Measurements from ENCODE around the gene MYRIP. TPM values are rescaled to one million over a fixed set of nuclear protein-coding genes. Genes with fewer than 3 reads are reported as not detected.

Gene MYRIP
- total and polyA plus RNA-seq, 5 donors from 2014 or later = not detected

- no peaks in the 10 kb centered on the region for H3K27me3 ChIP-seq (ENCODE audit: control insufficient read depth, insufficient read depth, low read length)
- H3K9me3 Mint-ChIP-seq = peaks cover 0 to 3% (median 0%) of the 10 kb centered on the region in 7 donors
- DNase-seq (no peak), ATAC-seq (ENCODE audit: low read depth in 2 of 2) (no peak)
- no peak overlapping the region for H3K4me3 ChIP-seq (ENCODE audit: low read depth, low read length)
- H3K4me3 Mint-ChIP-seq = peak overlapping the region in 1 of 4 donors; percentile 52
- H3K27ac ChIP-seq (ENCODE audit: insufficient read depth, low read length, poor library complexity, severe bottlenecking) = no peak overlapping the region
- H3K27me3 Mint-ChIP-seq = no peaks in the 10 kb centered on the region
- H3K36me3 Mint-ChIP-seq = no peaks in the 10 kb centered on the region
- no peaks in the 10 kb centered on the region for H3K4me1 ChIP-seq (ENCODE audit: control insufficient read depth, insufficient read depth, low read length, poor library complexity, severe bottlenecking)
- no peak overlapping the region for H3K27ac Mint-ChIP-seq
- no peaks in the 10 kb centered on the region for H3K36me3 ChIP-seq (ENCODE audit: control insufficient read depth, insufficient read depth, low read length)
- H3K4me1 Mint-ChIP-seq = no peaks in the 10 kb centered on the region
- H3K9me3 ChIP-seq (ENCODE audit: control insufficient read depth in 2 of 2, low read length in 2 of 2) = no peaks in the 10 kb centered on the region
Measured at GRCh38 chr3:40088527-40089170, 279.2 kb downstream of the MYRIP start.

GRCh38 chr3:40096661-40097111, 287.3 kb downstream of the MYRIP start:
- Mint-ChIP-seq H3K27ac (no peak overlapping the region), H3K4me3 (no peak overlapping the region), H3K9me3 (peaks cover 0 to 7% (median 1%) of the 10 kb centered on the region in 7 donors), H3K27me3 (peaks cover 10% of the 10 kb centered on the region), H3K36me3 (no peaks in the 10 kb centered on the region), H3K4me1 (no peaks in the 10 kb centered on the region)
- Histone ChIP-seq H3K27ac (ENCODE audit: insufficient read depth, low read length, poor library complexity, severe bottlenecking) (no peak overlapping the region), H3K27me3 (ENCODE audit: control insufficient read depth, insufficient read depth, low read length) (no peaks in the 10 kb centered on the region), H3K4me1 (ENCODE audit: control insufficient read depth, insufficient read depth, low read length, poor library complexity, severe bottlenecking) (no peaks in the 10 kb centered on the region), H3K9me3 (ENCODE audit: control insufficient read depth in 2 of 2, low read length in 2 of 2) (peaks cover 2 to 4% of the 10 kb centered on the region in 2 experiments), H3K36me3 (ENCODE audit: control insufficient read depth, insufficient read depth, low read length) (no peaks in the 10 kb centered on the region), H3K4me3 (ENCODE audit: low read depth, low read length) (no peak overlapping the region)
- ATAC-seq (ENCODE audit: low read depth in 2 of 2) (no peak), DNase-seq (no peak)

- no peaks in the 10 kb centered on the region for H3K27me3 ChIP-seq (ENCODE audit: control insufficient read depth, insufficient read depth, low read length)
- H3K4me1 Mint-ChIP-seq = no peaks in the 10 kb centered on the region
- H3K27ac Mint-ChIP-seq = peak overlapping the region in 1 of 3 donors; percentile 12
- H3K27me3 Mint-ChIP-seq = peaks cover 10% of the 10 kb centered on the region
- no peaks in the 10 kb centered on the region for H3K4me1 ChIP-seq (ENCODE audit: control insufficient read depth, insufficient read depth, low read length, poor library complexity, severe bottlenecking)
- H3K4me3 ChIP-seq (ENCODE audit: low read depth, low read length) = no peak overlapping the region
- H3K4me3 Mint-ChIP-seq = no peak overlapping the region
- no peak overlapping the region for H3K27ac ChIP-seq (ENCODE audit: insufficient read depth, low read length, poor library complexity, severe bottlenecking)
- ATAC-seq (ENCODE audit: low read depth in 2 of 2) = no peak
- peaks cover 2 to 4% of the 10 kb centered on the region in 2 experiments for H3K9me3 ChIP-seq (ENCODE audit: control insufficient read depth in 2 of 2, low read length in 2 of 2)
- no peaks in the 10 kb centered on the region for H3K36me3 Mint-ChIP-seq
- DNase-seq = no peak
- H3K36me3 ChIP-seq (ENCODE audit: control insufficient read depth, insufficient read depth, low read length) = no peaks in the 10 kb centered on the region
- H3K9me3 Mint-ChIP-seq = peaks cover 0 to 7% (median 1%) of the 10 kb centered on the region in 7 donors
Measured at GRCh38 chr3:40097131-40098117, 288.0 kb downstream of the MYRIP start.

GRCh38 chr3:40098261-40098759, 288.9 kb downstream of the MYRIP start:
- no peaks in the 10 kb centered on the region for H3K4me1 Mint-ChIP-seq
- no peak overlapping the region for H3K4me3 ChIP-seq (ENCODE audit: low read depth, low read length)
- H3K36me3 ChIP-seq (ENCODE audit: control insufficient read depth, insufficient read depth, low read length) = no peaks in the 10 kb centered on the region
- H3K27me3 Mint-ChIP-seq = peaks cover 10% of the 10 kb centered on the region
- H3K27ac Mint-ChIP-seq = no peak overlapping the region
- H3K4me1 ChIP-seq (ENCODE audit: control insufficient read depth, insufficient read depth, low read length, poor library complexity, severe bottlenecking) = no peaks in the 10 kb centered on the region
- H3K36me3 Mint-ChIP-seq = no peaks in the 10 kb centered on the region
- no peak overlapping the region for H3K27ac ChIP-seq (ENCODE audit: insufficient read depth, low read length, poor library complexity, severe bottlenecking)
- H3K9me3 Mint-ChIP-seq = peaks cover 0 to 7% (median 1%) of the 10 kb centered on the region in 7 donors
- H3K4me3 Mint-ChIP-seq = no peak overlapping the region
- H3K9me3 ChIP-seq (ENCODE audit: control insufficient read depth in 2 of 2, low read length in 2 of 2) = peaks cover 2 to 4% of the 10 kb centered on the region in 2 experiments
- no peaks in the 10 kb centered on the region for H3K27me3 ChIP-seq (ENCODE audit: control insufficient read depth, insufficient read depth, low read length)
- no peak for ATAC-seq (ENCODE audit: low read depth in 2 of 2)
- DNase-seq = no peak

GRCh38 chr3:40099871-40100270, 290.5 kb downstream of the MYRIP start:
- Mint-ChIP-seq H3K36me3 (no peaks in the 10 kb centered on the region), H3K4me3 (no peak overlapping the region), H3K27me3 (peaks cover 10% of the 10 kb centered on the region), H3K9me3 (peaks cover 0 to 7% (median 1%) of the 10 kb centered on the region in 7 donors), H3K27ac (no peak overlapping the region), H3K4me1 (no peaks in the 10 kb centered on the region)
- Histone ChIP-seq H3K4me3 (ENCODE audit: low read depth, low read length) (no peak overlapping the region), H3K9me3 (ENCODE audit: control insufficient read depth in 2 of 2, low read length in 2 of 2) (peaks cover 2 to 4% of the 10 kb centered on the region in 2 experiments), H3K27ac (ENCODE audit: insufficient read depth, low read length, poor library complexity, severe bottlenecking) (no peak overlapping the region), H3K27me3 (ENCODE audit: control insufficient read depth, insufficient read depth, low read length) (no peaks in the 10 kb centered on the region), H3K36me3 (ENCODE audit: control insufficient read depth, insufficient read depth, low read length) (no peaks in the 10 kb centered on the region), H3K4me1 (ENCODE audit: control insufficient read depth, insufficient read depth, low read length, poor library complexity, severe bottlenecking) (no peaks in the 10 kb centered on the region)
- ATAC-seq (ENCODE audit: low read depth in 2 of 2) (no peak), DNase-seq (no peak)

- Mint-ChIP-seq H3K4me3 (no peak overlapping the region), H3K36me3 (no peaks in the 10 kb centered on the region), H3K9me3 (peaks cover 0 to 7% (median 0%) of the 10 kb centered on the region in 7 donors), H3K4me1 (no peaks in the 10 kb centered on the region), H3K27ac (no peak overlapping the region), H3K27me3 (peaks cover 5% of the 10 kb centered on the region)
- H3K4me3 ChIP-seq (ENCODE audit: low read depth, low read length) = no peak overlapping the region
- H3K9me3 ChIP-seq (ENCODE audit: control insufficient read depth in 2 of 2, low read length in 2 of 2) = peaks cover 2 to 4% of the 10 kb centered on the region in 2 experiments
- DNase-seq (no peak), ATAC-seq (ENCODE audit: low read depth in 2 of 2) (no peak)
- H3K27ac ChIP-seq (ENCODE audit: insufficient read depth, low read length, poor library complexity, severe bottlenecking) = no peak overlapping the region
- no peaks in the 10 kb centered on the region for H3K4me1 ChIP-seq (ENCODE audit: control insufficient read depth, insufficient read depth, low read length, poor library complexity, severe bottlenecking)
- no peaks in the 10 kb centered on the region for H3K36me3 ChIP-seq (ENCODE audit: control insufficient read depth, insufficient read depth, low read length)
- no peaks in the 10 kb centered on the region for H3K27me3 ChIP-seq (ENCODE audit: control insufficient read depth, insufficient read depth, low read length)
Measured at GRCh38 chr3:40102182-40102581, 292.8 kb downstream of the MYRIP start.

- H3K4me1 Mint-ChIP-seq = no peaks in the 10 kb centered on the region
Measured at GRCh38 chr3:40103829-40104228, 294.4 kb downstream of the MYRIP start.

More at GRCh38 chr3:40103829-40104228, 294.4 kb downstream of the MYRIP start:
- peaks cover 5% of the 10 kb centered on the region for H3K27me3 Mint-ChIP-seq
- ATAC-seq (ENCODE audit: low read depth in 2 of 2) (no peak), DNase-seq (no peak)
- Histone ChIP-seq H3K4me3 (ENCODE audit: low read depth, low read length) (no peak overlapping the region), H3K4me1 (ENCODE audit: control insufficient read depth, insufficient read depth, low read length, poor library complexity, severe bottlenecking) (no peaks in the 10 kb centered on the region), H3K9me3 (ENCODE audit: control insufficient read depth in 2 of 2, low read length in 2 of 2) (peaks cover 2 to 4% of the 10 kb centered on the region in 2 experiments), H3K36me3 (ENCODE audit: control insufficient read depth, insufficient read depth, low read length) (no peaks in the 10 kb centered on the region), H3K27me3 (ENCODE audit: control insufficient read depth, insufficient read depth, low read length) (peaks cover 2% of the 10 kb centered on the region), H3K27ac (ENCODE audit: insufficient read depth, low read length, poor library complexity, severe bottlenecking) (no peak overlapping the region)
- H3K9me3 Mint-ChIP-seq = peaks cover 0 to 7% (median 0%) of the 10 kb centered on the region in 7 donors
- no peaks in the 10 kb centered on the region for H3K36me3 Mint-ChIP-seq
- H3K4me3 Mint-ChIP-seq = no peak overlapping the region
- no peak overlapping the region for H3K27ac Mint-ChIP-seq

Data from CD4-positive, CD25-positive, alpha-beta regulatory T cell (primary cell).